Stimulated activated CD4-positive, alpha-beta T cell treated with anti-CD3 and anti-CD28 coated beads, Interleukin-12 subunit alpha, Interleukin-12 subunit beta, amount 100 ng/mL, for 24 hours (primary cell): ENCODE results near the gene SLC25A6.
"Not testable (repeated sequence)": the region's sequence is repeated elsewhere in the genome, so short reads cannot be mapped to it uniquely, and the experiment has no call there.

Experiments
- DNase-seq, 2 experiments: peaks; one replicate each; pipeline ENCODE4 v3.0.0-alpha.2; 2020; ENCODE audit warnings: low read depth in 2 of 2

Gene SLC25A6

DNA sequence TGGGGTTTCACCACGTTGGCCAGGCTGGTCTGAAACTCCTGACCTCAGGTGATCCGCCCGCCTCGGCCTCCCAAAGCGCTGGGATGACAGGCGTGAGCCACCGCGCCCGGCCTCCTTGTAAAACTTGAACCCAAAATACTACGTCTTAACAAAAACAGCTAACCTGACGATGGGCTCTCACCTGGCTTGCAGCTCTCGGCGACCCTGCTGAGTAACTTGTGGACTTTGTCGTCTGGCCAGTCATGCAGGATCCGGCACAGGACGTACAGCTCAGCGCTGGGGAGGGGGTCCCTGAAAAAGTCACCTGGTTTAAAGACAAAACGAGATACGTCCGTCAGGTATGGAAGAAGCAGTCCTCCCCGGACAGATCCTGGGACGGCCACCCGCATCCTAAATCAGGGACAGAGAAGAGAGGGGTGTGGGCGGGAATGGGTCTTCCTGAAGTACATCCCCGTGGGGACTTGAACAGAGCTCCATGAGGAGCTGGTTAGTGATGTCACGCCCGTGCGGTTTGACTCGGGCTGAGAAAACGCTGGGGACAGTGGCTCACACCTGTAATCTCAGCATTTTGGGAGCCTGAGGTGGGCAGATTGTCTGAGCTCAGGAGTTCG is 20.7 kb upstream of the SLC25A6 start:
- no peak for DNase-seq

DNA sequence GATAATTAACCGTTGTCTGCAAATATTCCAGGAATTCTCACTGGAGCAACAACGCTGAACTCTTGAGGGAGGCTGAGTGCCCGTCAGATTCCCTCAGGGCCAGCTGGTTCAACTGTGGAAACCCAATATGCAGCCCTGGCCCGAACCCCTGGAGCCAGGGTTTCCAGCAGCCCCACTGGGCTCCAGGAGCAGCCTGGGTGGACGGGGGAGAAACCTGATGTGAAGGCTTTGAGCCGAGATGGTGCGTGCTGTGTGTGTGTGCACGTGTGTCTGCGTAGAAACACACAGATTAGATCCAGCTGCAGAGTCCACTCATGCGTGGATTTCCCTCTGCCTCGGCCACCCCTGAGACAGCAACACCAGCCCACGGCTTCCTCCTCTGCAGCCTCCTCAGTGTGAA is 19.4 kb upstream of the SLC25A6 start:
- no peak for DNase-seq

DNA sequence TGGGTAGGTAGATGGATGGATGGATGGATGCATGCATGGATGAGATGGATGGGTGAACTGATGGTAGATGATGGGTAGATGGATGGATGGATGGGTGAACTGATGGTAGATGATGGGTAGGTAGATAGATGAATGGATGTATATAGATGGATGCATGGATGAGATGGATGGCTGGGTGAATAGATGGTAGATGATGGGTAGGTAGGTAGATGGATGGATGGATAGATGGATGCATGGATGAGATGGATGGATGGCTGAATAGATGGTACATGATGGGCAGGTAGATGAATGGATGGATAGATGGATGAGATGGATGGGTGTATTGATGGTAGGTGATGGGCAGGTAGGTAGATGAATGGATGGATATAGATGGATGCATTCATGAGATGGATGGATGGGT is 15.1 kb upstream of the SLC25A6 start:
- no peak for DNase-seq

DNA sequence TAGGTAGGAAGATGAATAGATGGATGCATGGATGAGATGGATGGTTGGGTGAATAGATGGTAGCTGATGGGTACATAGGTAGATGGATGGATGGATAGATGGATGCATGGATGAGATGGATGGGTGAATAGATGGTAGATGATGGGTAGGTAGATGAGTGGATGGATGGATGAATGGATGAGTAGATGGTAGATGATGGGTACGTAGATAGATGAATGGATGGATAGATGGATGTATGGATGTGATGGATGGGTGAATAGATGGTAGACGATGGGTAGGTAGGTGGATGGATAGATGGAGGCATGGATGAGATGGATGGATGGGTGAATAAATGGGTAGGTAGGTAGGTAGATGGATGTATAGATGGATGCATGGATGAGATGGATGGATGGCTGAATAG is 13.9 kb upstream of the SLC25A6 start:
- not testable (repeated sequence) for DNase-seq

DNA sequence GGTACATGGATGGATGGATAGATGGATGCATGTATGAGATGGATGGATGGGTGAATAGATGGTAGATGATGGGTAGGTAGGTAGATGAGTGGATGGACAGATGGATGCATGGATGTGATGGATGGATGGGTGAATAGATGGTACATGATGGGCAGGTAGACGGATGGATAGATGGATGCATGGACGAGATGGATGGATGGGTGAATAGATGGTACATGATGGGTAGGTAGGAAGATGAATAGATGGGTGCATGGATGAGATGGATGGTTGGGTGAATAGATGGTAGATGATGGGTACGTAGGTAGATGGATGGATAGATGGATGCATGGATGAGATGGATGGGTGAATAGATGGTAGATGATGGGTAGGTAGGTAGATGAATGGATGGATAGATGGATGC is 12.0 kb upstream of the SLC25A6 start:
- not testable (repeated sequence) for DNase-seq

DNA sequence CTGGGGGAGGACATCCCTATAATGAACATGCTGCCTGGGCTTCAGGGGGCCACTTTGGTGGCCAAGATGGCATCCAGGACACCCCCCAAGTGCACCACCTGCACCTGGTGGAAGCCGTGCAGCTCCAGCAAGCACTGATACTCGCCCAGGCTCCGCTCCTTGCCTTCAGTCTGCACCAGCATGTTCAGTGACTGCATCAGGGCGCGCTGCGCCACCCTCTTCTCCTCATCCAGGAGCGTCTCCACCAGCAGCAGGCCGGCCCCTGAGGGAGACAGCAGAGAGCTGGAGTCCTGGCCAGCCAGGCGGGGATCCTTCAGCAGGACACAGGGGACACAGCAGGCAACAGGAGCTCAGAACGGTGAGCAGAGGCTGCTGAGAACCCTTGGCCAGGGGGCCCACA is 11.3 kb upstream of the SLC25A6 start:
- no peak for DNase-seq

DNA sequence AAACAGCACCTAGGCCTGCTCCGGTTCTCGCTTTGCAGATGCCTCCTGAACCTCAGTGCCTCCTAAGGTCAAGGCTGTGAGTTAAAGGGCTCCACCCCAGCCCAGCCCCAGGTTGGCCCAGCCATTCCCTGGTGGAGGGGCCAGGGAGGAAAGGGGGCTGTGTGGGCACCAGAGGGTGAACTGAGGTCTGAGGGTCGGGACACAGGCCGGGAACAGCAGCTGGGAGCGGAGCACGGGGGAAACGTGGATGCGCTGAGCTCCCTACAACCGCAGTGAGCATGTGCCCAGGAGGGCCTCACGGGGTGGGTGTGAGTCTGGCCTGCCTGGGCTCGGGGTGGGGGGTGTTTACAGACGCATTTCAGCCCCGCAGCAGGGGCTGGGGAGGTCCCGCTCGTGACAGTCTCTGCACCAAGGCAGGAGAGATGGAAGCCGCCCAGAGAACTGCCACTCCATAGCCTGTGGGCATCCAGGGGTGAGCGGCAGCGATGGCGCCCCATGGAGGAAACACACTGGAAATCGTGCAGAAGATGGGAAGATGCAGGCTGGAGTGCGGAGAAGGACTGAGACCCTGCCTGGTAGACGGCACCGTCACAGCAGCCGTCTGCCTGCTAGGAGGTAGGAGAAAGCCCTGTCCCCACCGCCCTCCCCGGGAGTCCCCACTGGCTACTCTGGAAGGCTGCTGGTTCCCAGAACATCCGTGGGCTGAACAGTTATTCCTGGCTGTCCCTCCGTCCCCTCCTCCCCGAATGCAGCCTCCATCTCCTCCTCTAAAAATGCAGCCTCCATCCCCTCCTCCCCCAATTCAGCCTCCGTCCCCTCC is 9.9 kb upstream of the SLC25A6 start:
- DNase-seq = no peak

DNA sequence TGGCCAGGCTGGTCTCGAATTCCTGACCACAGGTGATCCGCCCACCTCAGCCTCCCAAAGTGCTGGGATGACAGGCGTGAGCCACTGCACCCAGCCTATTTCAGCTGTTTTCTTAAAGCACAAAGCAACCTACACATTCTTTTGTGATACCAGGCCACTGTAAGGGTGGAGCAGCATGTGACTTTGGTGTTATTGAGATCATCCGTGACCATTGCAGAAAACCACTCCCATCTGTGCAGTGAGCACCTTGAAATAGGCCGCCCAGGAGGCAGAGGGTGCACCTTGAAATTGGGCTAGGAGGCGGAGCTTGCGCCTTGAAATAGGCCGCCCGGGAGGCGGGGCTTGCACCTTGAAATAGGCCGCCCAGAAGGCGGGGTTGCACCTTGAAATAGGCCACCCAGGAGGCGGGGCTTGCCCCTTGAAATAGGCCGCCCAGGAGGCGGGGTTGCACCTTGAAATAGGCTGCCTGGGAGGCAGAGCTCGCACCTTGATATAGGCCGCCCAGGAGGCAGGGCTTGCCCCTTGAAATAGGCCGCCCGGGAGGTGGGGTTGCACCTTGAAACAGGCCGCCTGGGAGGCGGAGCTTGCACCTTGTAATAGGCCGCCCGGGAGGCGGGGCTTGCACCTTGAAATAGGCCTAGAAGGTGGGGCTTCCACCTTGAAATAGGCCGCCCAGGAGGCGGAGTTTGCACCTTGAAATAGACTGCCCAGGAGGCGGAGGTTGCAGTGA is 9.0 kb upstream of the SLC25A6 start:
- no peak for DNase-seq

DNA sequence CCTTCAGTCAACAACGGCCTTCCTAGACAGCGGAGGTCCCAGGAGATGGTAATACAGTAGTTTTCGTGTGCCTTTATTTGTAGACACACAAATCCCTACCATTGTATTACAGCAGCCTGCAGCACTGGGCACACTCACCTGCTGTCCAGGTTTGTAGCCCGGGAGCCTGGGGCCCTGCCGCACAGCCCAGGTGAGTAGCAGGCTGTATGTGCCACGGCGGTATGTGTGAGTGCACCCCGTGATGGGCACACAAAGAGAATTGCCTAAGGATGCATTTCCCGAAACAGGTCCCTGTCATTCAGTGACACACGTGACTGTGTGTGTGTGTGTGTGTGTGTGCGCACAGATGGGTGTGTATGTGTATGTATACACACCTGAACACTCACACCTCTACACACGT is 8.1 kb upstream of the SLC25A6 start:
- no peak for DNase-seq

DNA sequence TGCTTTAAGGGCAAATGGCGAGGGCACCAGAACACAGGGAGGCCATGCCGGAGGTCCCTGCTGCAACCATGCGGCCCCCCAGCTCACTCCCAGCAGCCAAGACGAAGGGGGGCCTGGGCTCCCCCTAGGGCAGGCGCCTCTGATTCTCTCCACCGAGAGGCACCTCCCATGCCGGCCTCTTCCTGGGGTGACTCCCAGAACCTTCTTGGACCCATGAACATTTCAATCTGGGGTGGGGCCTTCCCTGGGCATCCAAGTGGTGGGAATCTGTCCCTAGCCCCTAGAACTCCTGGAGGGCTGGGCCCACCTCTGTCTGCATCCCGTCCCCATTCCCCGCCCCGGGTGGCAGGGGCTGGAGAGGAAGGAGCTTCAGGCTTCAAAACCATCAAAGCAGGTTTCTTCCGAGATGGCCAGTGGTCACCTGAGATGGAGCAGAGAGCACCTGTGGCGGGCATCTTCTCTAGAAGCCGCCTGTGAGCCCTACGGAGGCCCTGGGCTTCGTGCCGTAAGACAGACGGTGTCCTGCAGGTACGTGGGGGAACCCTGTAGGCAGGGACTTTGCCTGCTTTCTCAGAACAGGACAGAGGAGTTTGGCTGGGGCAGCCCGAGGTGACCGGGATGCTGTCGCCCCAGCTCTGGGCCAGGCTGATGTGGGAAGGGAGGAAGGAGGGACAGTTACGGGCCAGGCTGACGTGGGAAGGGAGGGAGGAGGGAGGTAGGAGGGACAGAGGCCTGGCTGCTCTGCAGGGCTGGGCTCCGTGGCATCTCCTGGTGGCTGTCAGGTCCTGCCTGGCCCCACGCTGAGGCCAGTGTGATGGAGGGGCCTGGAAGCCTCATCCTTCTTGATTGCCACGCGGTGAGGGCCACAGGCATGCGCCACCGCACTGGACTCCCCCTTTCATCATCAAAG is 6.8 kb upstream of the SLC25A6 start:
- DNase-seq = no peak

DNA sequence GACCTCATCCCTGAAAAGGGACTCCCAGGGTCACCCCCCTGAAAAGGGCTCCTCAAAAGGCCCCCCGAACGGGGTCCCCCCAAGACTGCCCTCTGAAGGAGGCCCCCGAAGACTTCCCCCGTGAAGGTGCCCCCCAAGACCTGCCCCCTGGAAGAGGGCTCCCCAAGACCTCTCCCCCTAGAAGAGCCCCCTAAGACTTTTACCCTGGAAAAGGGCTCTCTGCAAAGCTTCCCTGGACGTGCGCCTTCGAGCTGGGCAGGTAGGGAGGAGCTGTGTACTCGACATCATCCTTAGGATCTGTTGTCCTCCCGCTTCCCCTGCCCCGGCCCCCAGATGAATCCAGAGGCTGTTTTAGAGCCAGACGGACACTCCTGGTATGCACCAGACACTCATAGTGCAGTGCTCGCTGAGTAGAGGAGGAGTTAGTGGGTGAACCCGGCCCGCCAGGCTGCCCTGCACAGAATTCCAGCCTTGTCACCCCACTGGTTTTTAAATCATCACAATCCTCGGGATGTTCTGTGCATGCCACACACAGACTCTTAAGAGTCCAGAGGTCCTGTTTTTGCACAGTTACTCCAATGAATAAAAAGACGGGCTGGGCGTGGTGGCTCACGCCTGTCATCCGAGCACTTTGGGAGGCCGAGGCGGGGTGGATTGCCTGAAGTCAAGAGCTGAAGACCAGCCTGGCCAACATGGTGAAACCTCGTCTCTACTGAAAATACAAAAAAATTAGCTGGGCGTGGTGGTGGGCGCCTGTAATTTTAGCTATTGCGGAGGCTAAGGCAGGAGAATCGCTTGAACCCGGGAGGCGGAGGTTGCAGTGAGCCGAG is 5.7 kb upstream of the SLC25A6 start:
- no peak for DNase-seq

DNA sequence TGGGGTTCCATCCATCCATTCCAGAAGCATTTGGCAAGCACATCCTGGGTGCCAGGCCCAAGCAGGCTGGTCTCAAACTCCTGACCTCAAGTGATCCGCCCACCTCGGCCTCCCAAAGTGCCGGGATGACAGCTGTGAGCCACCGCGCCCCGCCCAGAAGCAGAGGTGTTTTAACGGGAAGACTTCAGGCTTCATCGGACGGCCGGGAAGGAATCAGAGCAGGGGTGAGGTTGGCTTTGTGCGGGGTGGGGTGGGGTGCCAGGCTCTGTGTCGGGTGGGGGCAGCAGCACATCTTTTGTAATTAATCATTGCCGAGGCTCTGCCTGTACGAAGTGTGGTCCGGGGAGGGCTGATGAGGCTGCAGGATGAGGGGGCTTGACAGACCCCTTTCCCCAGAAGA is 5.1 kb upstream of the SLC25A6 start:
- DNase-seq = no peak

DNA sequence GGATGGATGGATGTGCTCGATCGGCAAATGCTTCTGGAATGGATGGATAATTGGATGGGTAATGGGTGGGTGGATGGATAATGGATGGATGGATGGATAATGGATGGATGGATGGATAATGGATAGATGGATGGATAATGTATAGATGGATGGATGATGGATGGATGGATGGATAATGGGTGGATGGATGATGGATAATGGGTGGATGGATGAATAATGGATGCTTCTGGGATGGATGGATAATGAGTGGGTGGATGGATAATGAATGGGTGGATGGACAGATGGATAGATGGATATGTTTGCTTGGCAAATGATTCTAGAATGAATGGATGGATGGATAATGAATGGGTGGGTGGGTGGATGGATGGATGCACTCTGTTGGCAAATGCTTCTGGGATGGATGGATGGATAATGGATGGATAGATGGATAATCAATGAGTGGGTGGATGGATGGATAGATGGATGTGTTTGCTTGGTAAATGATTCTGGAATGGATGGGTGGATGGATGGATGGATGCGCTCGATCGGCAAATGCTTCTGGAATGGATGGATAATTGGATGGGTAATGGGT is 3.8 kb upstream of the SLC25A6 start:
- DNase-seq = no peak

DNA sequence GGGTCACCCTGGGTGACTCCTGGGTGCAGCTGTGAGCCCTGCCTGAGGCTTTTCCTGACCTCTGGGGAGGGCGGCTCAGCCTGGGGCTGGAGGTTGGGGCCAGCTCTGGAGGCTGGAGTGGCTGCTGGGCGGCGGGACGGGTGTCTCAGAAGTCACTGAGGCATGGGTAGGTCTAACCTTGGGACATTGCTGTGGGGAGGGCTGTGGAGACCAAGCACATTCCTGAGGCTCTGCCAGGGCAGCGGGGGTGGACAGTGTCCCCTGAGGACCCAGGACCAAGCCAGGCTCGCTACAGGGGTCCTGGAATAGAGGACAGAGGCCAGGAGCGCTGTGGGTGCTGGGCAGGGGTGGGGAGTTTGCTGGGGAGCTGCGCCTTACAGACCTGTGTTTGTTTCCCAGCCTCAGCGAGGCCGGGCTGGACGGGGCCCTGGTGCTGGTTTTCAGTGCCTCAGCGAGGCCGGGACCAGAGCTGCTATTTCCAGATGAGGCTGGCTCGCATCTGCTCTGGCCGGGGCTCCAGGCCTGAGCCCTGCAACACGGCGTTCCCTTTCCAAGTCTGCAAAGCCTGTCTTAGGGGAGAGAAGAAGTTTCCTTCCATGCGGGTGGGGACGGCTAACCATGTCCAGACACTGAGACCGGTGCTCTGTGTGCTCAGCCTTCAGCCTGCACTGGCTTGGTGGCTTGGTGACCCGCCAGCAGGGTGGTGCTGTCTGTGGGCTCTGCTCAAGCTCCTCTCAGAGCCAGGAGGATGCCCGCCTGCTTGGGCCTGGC is 3.0 kb upstream of the SLC25A6 start:
- DNase-seq = no peak

DNA sequence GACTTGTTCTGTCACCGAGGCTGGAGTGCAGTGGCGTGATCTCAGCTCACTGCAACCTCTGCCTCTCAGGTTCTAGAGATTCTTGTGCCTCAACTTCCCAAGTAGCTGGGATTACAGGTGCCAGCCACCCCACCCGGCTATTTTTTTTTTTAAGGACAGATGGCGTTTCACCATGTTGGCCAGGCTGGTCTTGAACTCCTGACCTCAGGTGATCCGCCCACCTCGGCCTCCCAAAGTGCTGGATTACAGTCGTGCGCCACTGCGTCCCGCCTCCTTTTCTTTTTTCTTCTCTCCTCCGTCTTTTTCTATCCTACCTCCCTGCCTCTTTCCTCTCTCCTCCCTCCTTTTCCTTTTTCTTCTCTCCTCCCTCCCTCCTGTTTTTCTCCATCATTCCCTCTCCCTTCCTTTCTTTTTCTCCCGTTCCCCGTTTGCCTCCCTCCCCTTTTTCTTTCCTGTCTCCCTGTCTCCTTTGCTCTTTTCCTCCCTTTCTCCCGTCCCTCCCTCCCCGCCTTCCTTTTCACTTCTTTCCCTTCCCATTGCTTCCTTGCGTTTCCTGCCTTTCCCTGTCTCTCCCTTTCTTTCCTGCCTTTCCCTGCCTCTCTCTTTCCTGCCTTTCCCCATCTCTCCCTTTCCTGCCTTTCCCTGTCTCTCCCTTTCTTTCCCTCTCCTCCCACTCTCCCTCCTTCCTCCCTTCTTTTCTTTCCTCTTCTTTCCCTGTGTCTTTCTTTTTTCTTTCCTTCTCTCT is 2.1 kb upstream of the SLC25A6 start:
- no peak for DNase-seq

DNA sequence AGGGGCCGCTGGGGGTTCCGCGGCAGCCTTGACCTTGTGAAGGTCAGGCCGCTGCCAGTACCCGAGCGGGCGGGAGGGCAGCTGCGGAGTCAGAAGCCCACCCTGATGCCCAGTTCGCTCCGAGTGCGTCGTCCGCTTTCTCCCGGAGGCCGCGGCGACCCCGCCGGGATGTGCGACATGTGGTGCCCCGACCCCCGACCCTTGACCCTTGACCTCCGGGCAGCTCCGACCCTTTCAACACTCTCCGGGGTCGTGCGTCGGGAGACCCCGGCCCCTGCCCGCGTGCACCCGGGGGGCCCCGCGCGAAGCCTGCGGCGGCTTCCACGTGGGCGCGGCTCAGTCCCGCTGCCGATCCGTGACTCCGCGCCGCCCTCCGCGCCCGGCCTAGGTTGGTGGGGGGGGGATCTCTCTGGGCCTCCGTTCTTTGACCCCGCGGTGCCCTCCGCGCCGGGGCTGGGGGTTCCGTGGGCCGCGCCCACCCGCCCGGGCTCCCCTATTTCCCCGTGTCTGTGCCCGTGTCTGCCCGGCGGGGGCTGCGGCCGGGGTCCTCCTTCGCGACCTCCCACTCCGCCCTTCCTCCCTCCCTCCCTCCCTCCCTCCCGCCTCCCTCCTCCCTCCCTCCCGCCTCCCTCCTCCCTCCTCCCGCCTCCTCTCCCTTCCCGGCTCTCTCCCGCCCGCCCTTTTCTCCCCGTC is 609 bp upstream of the SLC25A6 start:
- DNase-seq = peak in 1 of 2 experiments; percentile 42

DNA sequence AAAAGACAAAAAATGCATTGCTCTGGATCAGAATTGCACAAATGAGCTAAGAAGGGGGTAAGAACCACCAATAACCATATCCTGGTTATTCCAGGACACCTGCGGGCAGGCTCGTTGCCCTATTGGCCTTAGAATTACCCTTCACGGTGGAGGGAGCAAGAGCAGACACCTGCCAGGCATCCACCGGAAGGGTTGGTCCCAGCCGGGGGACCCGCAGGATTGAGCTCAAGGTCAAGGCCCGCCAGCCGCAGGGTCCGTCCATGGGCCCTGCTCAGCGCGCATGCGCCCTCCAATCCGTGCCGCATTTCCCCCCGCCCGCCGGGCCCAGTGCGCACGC is 575 bp downstream of the SLC25A6 start:
- DNase-seq = peak; percentile 84 to 92

DNA sequence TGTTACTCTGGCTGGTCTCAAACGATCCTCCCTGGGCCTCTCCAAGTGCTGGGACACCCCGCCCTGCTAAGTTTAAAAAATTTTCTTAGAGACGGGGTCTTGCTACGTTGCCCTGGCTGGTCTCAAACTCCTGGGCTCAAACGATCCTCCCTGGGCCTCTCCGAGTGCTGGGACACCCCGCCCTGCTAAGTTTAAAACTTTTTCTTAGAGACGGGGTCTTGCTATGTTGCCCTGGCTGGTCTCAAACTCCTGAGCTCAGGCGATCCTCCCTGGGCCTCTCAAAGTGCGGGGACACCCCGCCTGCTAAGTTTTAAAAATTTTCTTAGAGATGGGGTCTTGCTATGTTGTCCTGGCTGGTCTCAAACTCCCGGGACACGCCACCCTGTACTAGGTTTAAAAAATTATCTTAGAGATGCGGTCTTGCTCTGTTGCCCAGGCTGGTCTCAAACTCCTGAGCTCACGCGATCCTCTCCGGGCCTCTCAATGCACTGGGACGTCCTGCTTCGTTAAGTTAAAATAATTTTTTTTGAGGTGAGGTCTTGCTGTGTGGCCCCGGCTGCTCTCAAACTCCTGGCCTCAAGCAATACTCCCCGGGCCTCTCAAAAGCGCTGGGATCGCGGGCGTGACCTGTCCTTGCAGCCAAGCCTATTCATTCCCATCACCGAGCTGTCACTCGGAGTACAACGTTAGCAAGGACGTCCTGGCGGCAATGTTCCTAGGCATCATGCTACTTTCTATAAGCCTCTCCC is 1.1 kb downstream of the SLC25A6 start:
- DNase-seq = no peak
